Activated CD4-positive, alpha-beta memory T cell treated with anti-CD3 and anti-CD28 coated beads, Interleukin-2, amount 10 ng/mL, durations not matched to agents 7 days and 5 days (primary cell): ENCODE measurements around the gene SYCP2. TPM values are rescaled to one million over a fixed set of nuclear protein-coding genes. Genes with fewer than 3 reads are reported as not detected.
A peak's percentile ranks its signal among the peaks of the same experiment; 100 is the strongest.

ENCODE experiments used
- CTCF ChIA-PET: fragments of 350-600 bp; sonication (Branson Sonifier 250); formaldehyde crosslinking; loops from one replicate; lab custom pipeline; 2021; ENCODE audit warnings: antibody characterized with exemption, inconsistent platforms; lab: Charles Lee
- POLR2A ChIA-PET: fragments of 350-600 bp; sonication (Branson Sonifier 250); formaldehyde crosslinking; loops from one replicate; lab custom pipeline; 2021; ENCODE audit warnings: antibody characterized with exemption; lab: Charles Lee
- DNase-seq: peaks from one replicate; pipeline ENCODE4 v3.0.0-alpha.2; 2020
- H3K27ac Mint-ChIP-seq: one replicate; pipeline ENCODE4 v1.8.0; 2021; ENCODE audit warnings: mild to moderate bottlenecking, mixed read lengths
- H3K27me3 Mint-ChIP-seq: one replicate; pipeline ENCODE4 v1.8.0; 2021; ENCODE audit warnings: mixed read lengths
- H3K36me3 Mint-ChIP-seq: one replicate; pipeline ENCODE4 v1.8.0; 2021; ENCODE audit warnings: low read depth, mixed read lengths
- H3K4me1 Mint-ChIP-seq: one replicate; pipeline ENCODE4 v1.8.0; 2021; ENCODE audit warnings: mixed read lengths
- H3K4me3 Mint-ChIP-seq: one replicate; pipeline ENCODE4 v1.8.0; 2021; ENCODE audit warnings: mild to moderate bottlenecking, mixed read lengths
- H3K9me3 Mint-ChIP-seq: one replicate; pipeline ENCODE4 v1.8.0; 2021; ENCODE audit warnings: mixed read lengths
- total RNA-seq, 2 experiments: library from RNA; stranded (reverse); gene quantifications; one replicate each; pipeline ENCODE4 v1.2.3, GENCODE V29; 2021

The SYCP2 gene
- total RNA-seq, 2 experiments from 2014 or later: 5.4 to 7.9 TPM

- CTCF ChIA-PET: no interaction called here
- no peaks in the 10 kb centered on the region for H3K36me3 Mint-ChIP-seq
Measured at GRCh38 chr20:59848182-59848581, 85.3 kb downstream of the SYCP2 start.

GRCh38 chr20:59845472-59845871 is 88.0 kb downstream of the SYCP2 start:
- ChIA-PET POLR2A (no interaction called here), CTCF (no interaction called here)
- Mint-ChIP-seq H3K9me3 (no peaks in the 10 kb centered on the region), H3K27ac (no peak overlapping the region), H3K4me1 (no peaks in the 10 kb centered on the region), H3K4me3 (no peak overlapping the region), H3K27me3 (peaks cover 7% of the 10 kb centered on the region), H3K36me3 (no peaks in the 10 kb centered on the region)
- DNase-seq: no peak

More at GRCh38 chr20:59848182-59848581, 85.3 kb downstream of the SYCP2 start:
- no peak overlapping the region for H3K27ac Mint-ChIP-seq
- DNase-seq: no peak
- H3K27me3 Mint-ChIP-seq: peaks cover 4% of the 10 kb centered on the region
- no peaks in the 10 kb centered on the region for H3K4me1 Mint-ChIP-seq
- no peak overlapping the region for H3K4me3 Mint-ChIP-seq
- no peaks in the 10 kb centered on the region for H3K9me3 Mint-ChIP-seq
- POLR2A ChIA-PET: no interaction called here

- POLR2A ChIA-PET: no interaction called here
- no peaks in the 10 kb centered on the region for H3K4me1 Mint-ChIP-seq
- H3K4me3 Mint-ChIP-seq: no peak overlapping the region
- H3K27me3 Mint-ChIP-seq: peaks cover 18% of the 10 kb centered on the region
- H3K27ac Mint-ChIP-seq: no peak overlapping the region
- no peaks in the 10 kb centered on the region for H3K36me3 Mint-ChIP-seq
- H3K9me3 Mint-ChIP-seq: no peaks in the 10 kb centered on the region
- CTCF ChIA-PET: interaction anchor here (0.7 kb wide), 1 partner anchor 10 kb away, joined by 4 read pairs; no protein-coding TSS in a partner anchor
- DNase-seq: no peak
Measured at GRCh38 chr20:59839400-59839799, 94.0 kb downstream of the SYCP2 start.

- no peak for DNase-seq
- Mint-ChIP-seq H3K36me3 (no peaks in the 10 kb centered on the region), H3K9me3 (no peaks in the 10 kb centered on the region), H3K4me3 (no peak overlapping the region), H3K27ac (no peak overlapping the region), H3K4me1 (no peaks in the 10 kb centered on the region), H3K27me3 (peaks cover 16% of the 10 kb centered on the region)
- CTCF ChIA-PET: interaction anchor here (1.1 to 1.6 kb wide), 2 partner anchors 12 to 14 kb away, joined by 4 to 5 read pairs; no protein-coding TSS in a partner anchor
- POLR2A ChIA-PET: no interaction called here
Measured at GRCh38 chr20:59837623-59838394, 95.6 kb downstream of the SYCP2 start.

GRCh38 chr20:59836767-59837166 is 96.7 kb downstream of the SYCP2 start:
- DNase-seq: no peak
- no peaks in the 10 kb centered on the region for H3K4me1 Mint-ChIP-seq
- H3K36me3 Mint-ChIP-seq: no peaks in the 10 kb centered on the region
- no peaks in the 10 kb centered on the region for H3K9me3 Mint-ChIP-seq
- H3K4me3 Mint-ChIP-seq: no peak overlapping the region
- H3K27ac Mint-ChIP-seq: no peak overlapping the region
- POLR2A ChIA-PET: no interaction called here
- H3K27me3 Mint-ChIP-seq: peaks cover 16% of the 10 kb centered on the region
- CTCF ChIA-PET: no interaction called here

GRCh38 chr20:59835448-59836395 is 97.7 kb downstream of the SYCP2 start:
- DNase-seq: no peak
- Mint-ChIP-seq H3K36me3 (no peaks in the 10 kb centered on the region), H3K9me3 (no peaks in the 10 kb centered on the region), H3K4me3 (no peak overlapping the region), H3K4me1 (no peaks in the 10 kb centered on the region), H3K27ac (no peak overlapping the region), H3K27me3 (peaks cover 12% of the 10 kb centered on the region)
- CTCF ChIA-PET: no interaction called here
- POLR2A ChIA-PET: interaction anchor here (1.7 kb wide), 1 partner anchor 104 kb away, joined by 3 read pairs; the partner anchor contains the start of genes FAM217B and PPP1R3D

- CTCF ChIA-PET: no interaction called here
- Mint-ChIP-seq H3K36me3 (no peaks in the 10 kb centered on the region), H3K27me3 (peaks cover 14% of the 10 kb centered on the region), H3K9me3 (no peaks in the 10 kb centered on the region), H3K4me1 (no peaks in the 10 kb centered on the region), H3K4me3 (no peak overlapping the region), H3K27ac (no peak overlapping the region)
- POLR2A ChIA-PET: interaction anchor here (1.7 kb wide), 1 partner anchor 105 kb away, joined by 3 read pairs; the partner anchor contains the start of genes FAM217B and PPP1R3D
- no peak for DNase-seq
Measured at GRCh38 chr20:59835057-59835447, 98.4 kb downstream of the SYCP2 start.

GRCh38 chr20:59832406-59833363 is 100.8 kb downstream of the SYCP2 start:
- Mint-ChIP-seq H3K4me1 (no peaks in the 10 kb centered on the region), H3K27ac (no peak overlapping the region), H3K9me3 (no peaks in the 10 kb centered on the region), H3K36me3 (no peaks in the 10 kb centered on the region), H3K27me3 (peaks cover 12% of the 10 kb centered on the region), H3K4me3 (no peak overlapping the region)
- DNase-seq: no peak
- ChIA-PET CTCF (interaction anchor here (1.3 kb wide), 1 partner anchor 49 kb away, joined by 3 read pairs; no protein-coding TSS in a partner anchor), POLR2A (no interaction called here)

- CTCF ChIA-PET: no interaction called here
- POLR2A ChIA-PET: no interaction called here
- Mint-ChIP-seq H3K4me3 (no peak overlapping the region), H3K36me3 (no peaks in the 10 kb centered on the region), H3K27me3 (peaks cover 12% of the 10 kb centered on the region), H3K4me1 (no peaks in the 10 kb centered on the region), H3K9me3 (no peaks in the 10 kb centered on the region), H3K27ac (no peak overlapping the region)
- no peak for DNase-seq
Measured at GRCh38 chr20:59831916-59832270, 101.5 kb downstream of the SYCP2 start.

GRCh38 chr20:59831024-59831915 is 102.2 kb downstream of the SYCP2 start:
- no peaks in the 10 kb centered on the region for H3K4me1 Mint-ChIP-seq
- CTCF ChIA-PET: no interaction called here
- H3K36me3 Mint-ChIP-seq: no peaks in the 10 kb centered on the region
- POLR2A ChIA-PET: no interaction called here
- H3K27ac Mint-ChIP-seq: no peak overlapping the region
- H3K4me3 Mint-ChIP-seq: no peak overlapping the region
- peaks cover 9% of the 10 kb centered on the region for H3K27me3 Mint-ChIP-seq
- DNase-seq: peak; percentile 6
- no peaks in the 10 kb centered on the region for H3K9me3 Mint-ChIP-seq

GRCh38 chr20:59830665-59831023 is 102.8 kb downstream of the SYCP2 start:
- H3K27ac Mint-ChIP-seq: no peak overlapping the region
- H3K4me1 Mint-ChIP-seq: no peaks in the 10 kb centered on the region
- CTCF ChIA-PET: no interaction called here
- no peak for DNase-seq
- H3K36me3 Mint-ChIP-seq: no peaks in the 10 kb centered on the region
- H3K9me3 Mint-ChIP-seq: no peaks in the 10 kb centered on the region
- peaks cover 3% of the 10 kb centered on the region for H3K27me3 Mint-ChIP-seq
- no peak overlapping the region for H3K4me3 Mint-ChIP-seq
- POLR2A ChIA-PET: no interaction called here
